ENCODE results near the gene CHAMP1. TPM values are rescaled to one million over a fixed set of nuclear protein-coding genes. Genes with fewer than 3 reads are reported as not detected.
"Not testable (repeated sequence)": the region's sequence is repeated elsewhere in the genome, so short reads cannot be mapped to it uniquely, and the experiment has no call there.

The CHAMP1 gene
- total RNA-seq, 1 donor from 2014 or later = 8.1 TPM

- DNase-seq (ENCODE audit: low read depth in 2 of 2) = no peak
Observed at GRCh38 chr13:114330086-114330485, 15.8 kb downstream of the CHAMP1 start.

- DNase-seq (ENCODE audit: low read depth in 2 of 2) = not testable (repeated sequence)
Observed at GRCh38 chr13:114333881-114334280, 19.6 kb downstream of the CHAMP1 start.

GRCh38 chr13:114334305-114335053 is 20.2 kb downstream of the CHAMP1 start:
- no peak for DNase-seq (ENCODE audit: low read depth in 2 of 2)

GRCh38 chr13:114336457-114336856 is 22.2 kb downstream of the CHAMP1 start:
- DNase-seq (ENCODE audit: low read depth in 2 of 2) = not testable (repeated sequence)

GRCh38 chr13:114338959-114339358 is 24.7 kb downstream of the CHAMP1 start:
- DNase-seq (ENCODE audit: low read depth in 2 of 2) = no peak

- DNase-seq (ENCODE audit: low read depth in 2 of 2) = peak; percentile 47 to 66
Observed at GRCh38 chr13:114339857-114340534, 25.7 kb downstream of the CHAMP1 start.

- DNase-seq (ENCODE audit: low read depth in 2 of 2) = no peak
Observed at GRCh38 chr13:114341003-114341777, 26.9 kb downstream of the CHAMP1 start.

- not testable (repeated sequence) for DNase-seq (ENCODE audit: low read depth in 2 of 2)
Observed at GRCh38 chr13:114347256-114347655, 33.0 kb downstream of the CHAMP1 start.

GRCh38 chr13:114352763-114353162 is 38.5 kb downstream of the CHAMP1 start:
- peak; percentile 51 to 56 for DNase-seq (ENCODE audit: low read depth in 2 of 2)

- not testable (repeated sequence) for DNase-seq (ENCODE audit: low read depth in 2 of 2)
Observed at GRCh38 chr13:114353382-114353781, 39.1 kb downstream of the CHAMP1 start.

Other genes starting within 250 kb of the CHAMP1 start
- 25.4 and 25.5 TPM in 2 replicates for gene RASA3, start 181.9 kb upstream of the CHAMP1 start, total RNA-seq
- not detected in 2 replicates for gene CFAP97D2, start 135.2 kb upstream of the CHAMP1 start, total RNA-seq
- gene CDC16, start 79.6 kb upstream of the CHAMP1 start, total RNA-seq = 27.5 and 31.9 TPM in 2 replicates
- gene UPF3A, start 32.9 kb upstream of the CHAMP1 start, total RNA-seq = 8.3 and 24.8 TPM in 2 replicates

All from lung microvascular endothelial cell (primary cell).